ENCODE results near the gene ENOX2. TPM values are rescaled to one million over a fixed set of nuclear protein-coding genes. Genes with fewer than 3 reads are reported as not detected.
A peak's percentile ranks its signal among the peaks of the same experiment; 100 is the strongest.

Gene ENOX2
- polyA plus RNA-seq, 1 donor (not counting 4 experiments of a cell fraction or from before 2014, with no cell fraction given), result 24.5 TPM

DNA sequence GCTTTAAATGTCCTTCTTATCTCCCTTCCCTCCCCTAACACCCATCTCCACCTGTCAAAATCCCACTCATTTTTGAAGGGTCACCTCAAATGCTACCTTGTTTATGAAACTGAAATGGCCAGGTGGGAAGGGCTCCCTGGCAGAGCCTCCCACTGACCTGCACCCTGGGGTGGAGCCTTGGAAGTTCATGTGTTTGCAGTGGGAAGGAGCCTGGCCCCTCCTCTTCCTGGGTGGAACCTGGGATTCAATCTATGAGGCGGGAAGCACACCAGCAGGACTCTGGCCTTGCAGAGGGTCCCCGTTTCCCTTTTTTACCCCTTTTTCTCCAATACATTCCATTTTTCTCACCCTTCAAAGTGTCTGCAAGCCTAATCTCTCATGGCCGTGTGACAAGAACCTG lies 197.4 kb downstream of the ENOX2 start:
- Histone ChIP-seq H3K4me2 (ENCODE audit: control insufficient read depth, extremely low read depth, insufficient read depth, low read depth, low read length) (no peak overlapping the region), H3K9me1 (ENCODE audit: control insufficient read depth, extremely low read depth, insufficient read depth, low read length) (no peaks in the 10 kb centered on the region), H4K20me1 (ENCODE audit: control insufficient read depth, extremely low read depth, insufficient read depth, low read length) (no peaks in the 10 kb centered on the region), H3K36me3 (ENCODE audit: control insufficient read depth in 2 of 2, extremely low read depth in 1 of 2, insufficient read depth in 2 of 2, low read length in 2 of 2) (no peaks in the 10 kb centered on the region), H3K9ac (ENCODE audit: control insufficient read depth, extremely low read depth, insufficient read depth, low read length) (no peak overlapping the region), H3K79me2 (ENCODE audit: control insufficient read depth, insufficient read depth, low read length) (no peaks in the 10 kb centered on the region), H3K9me3 (ENCODE audit: control insufficient read depth, low read depth, low read length) (no peaks in the 10 kb centered on the region), H3K4me3 (ENCODE audit: control insufficient read depth in 2 of 3, extremely low read depth in 1 of 3, insufficient read depth in 2 of 3, low read depth in 1 of 3, low read length in 3 of 3) (no peak overlapping the region), H3K27ac (ENCODE audit: control insufficient read depth, insufficient read depth, low read length) (no peak overlapping the region), H2AFZ (ENCODE audit: control insufficient read depth, low read length) (no peak overlapping the region), H3K4me1 (ENCODE audit: control insufficient read depth, extremely low read depth, insufficient read depth, low read length) (peaks cover 3% of the 10 kb centered on the region), H3K27me3 (ENCODE audit: control insufficient read depth, extremely low read depth, insufficient read depth, low read length) (no peaks in the 10 kb centered on the region)
- TF ChIP-seq EZH2 (IDR thresholded peaks at IDR 0.05; ENCODE audit: low read length), result no peak
- no peak for DNase-seq (ENCODE audit: low read depth, low spot score)
- dilution Hi-C loops (cut with MboI; ENCODE audit: extremely low pct_ligation_motif_present, low sequenced_read_pairs), result no loop called here
- no peak for FAIRE-seq

GRCh38 chrX:130704053-130705038 lies 198.7 kb downstream of the ENOX2 start:
- Histone ChIP-seq H3K4me2 (ENCODE audit: control insufficient read depth, extremely low read depth, insufficient read depth, low read depth, low read length) (peak overlapping the region; percentile 64), H3K9me1 (ENCODE audit: control insufficient read depth, extremely low read depth, insufficient read depth, low read length) (no peaks in the 10 kb centered on the region)

More at GRCh38 chrX:130704053-130705038, 198.7 kb downstream of the ENOX2 start:
- no peaks in the 10 kb centered on the region for H3K27me3 ChIP-seq (ENCODE audit: control insufficient read depth, extremely low read depth, insufficient read depth, low read length)
- peaks cover 3% of the 10 kb centered on the region for H3K4me1 ChIP-seq (ENCODE audit: control insufficient read depth, extremely low read depth, insufficient read depth, low read length)
- H2AFZ ChIP-seq (ENCODE audit: control insufficient read depth, low read length), result no peak overlapping the region
- no peak overlapping the region for H3K9ac ChIP-seq (ENCODE audit: control insufficient read depth, extremely low read depth, insufficient read depth, low read length)
- no peaks in the 10 kb centered on the region for H3K79me2 ChIP-seq (ENCODE audit: control insufficient read depth, insufficient read depth, low read length)
- DNase-seq (ENCODE audit: low read depth, low spot score), result no peak
- H3K9me3 ChIP-seq (ENCODE audit: control insufficient read depth, low read depth, low read length), result no peaks in the 10 kb centered on the region
- peak overlapping the region in 1 of 3 experiments; percentile 27 for H3K4me3 ChIP-seq (ENCODE audit: control insufficient read depth in 2 of 3, extremely low read depth in 1 of 3, insufficient read depth in 2 of 3, low read depth in 1 of 3, low read length in 3 of 3)
- H3K27ac ChIP-seq (ENCODE audit: control insufficient read depth, insufficient read depth, low read length), result peak overlapping the region; percentile 43
- dilution Hi-C loops (cut with MboI; ENCODE audit: extremely low pct_ligation_motif_present, low sequenced_read_pairs), result no loop called here
- FAIRE-seq, result no peak
- no peaks in the 10 kb centered on the region for H3K36me3 ChIP-seq (ENCODE audit: control insufficient read depth in 2 of 2, extremely low read depth in 1 of 2, insufficient read depth in 2 of 2, low read length in 2 of 2)
- TF ChIP-seq, protein P1, sequence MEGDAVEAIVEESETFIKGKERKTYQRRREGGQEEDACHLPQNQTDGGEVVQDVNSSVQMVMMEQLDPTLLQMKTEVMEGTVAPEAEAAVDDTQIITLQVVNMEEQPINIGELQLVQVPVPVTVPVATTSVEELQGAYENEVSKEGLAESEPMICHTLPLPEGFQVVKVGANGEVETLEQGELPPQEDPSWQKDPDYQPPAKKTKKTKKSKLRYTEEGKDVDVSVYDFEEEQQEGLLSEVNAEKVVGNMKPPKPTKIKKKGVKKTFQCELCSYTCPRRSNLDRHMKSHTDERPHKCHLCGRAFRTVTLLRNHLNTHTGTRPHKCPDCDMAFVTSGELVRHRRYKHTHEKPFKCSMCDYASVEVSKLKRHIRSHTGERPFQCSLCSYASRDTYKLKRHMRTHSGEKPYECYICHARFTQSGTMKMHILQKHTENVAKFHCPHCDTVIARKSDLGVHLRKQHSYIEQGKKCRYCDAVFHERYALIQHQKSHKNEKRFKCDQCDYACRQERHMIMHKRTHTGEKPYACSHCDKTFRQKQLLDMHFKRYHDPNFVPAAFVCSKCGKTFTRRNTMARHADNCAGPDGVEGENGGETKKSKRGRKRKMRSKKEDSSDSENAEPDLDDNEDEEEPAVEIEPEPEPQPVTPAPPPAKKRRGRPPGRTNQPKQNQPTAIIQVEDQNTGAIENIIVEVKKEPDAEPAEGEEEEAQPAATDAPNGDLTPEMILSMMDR (optimal IDR thresholded peaks at IDR 0.05 in 1 of 3, IDR thresholded peaks at IDR 0.05 in 1 of 3, conservative IDR thresholded peaks at IDR 0.05 in 1 of 3; ENCODE audit: extremely low read depth in 1 of 3, insufficient read depth in 2 of 3, low read length in 3 of 3), result no peak
- TF ChIP-seq EZH2 (IDR thresholded peaks at IDR 0.05; ENCODE audit: low read length), result no peak
- H4K20me1 ChIP-seq (ENCODE audit: control insufficient read depth, extremely low read depth, insufficient read depth, low read length), result no peaks in the 10 kb centered on the region
